Suppressor macrophage treated with lipopolysaccharide for 4 hours (primary cell): ENCODE results near the gene SYCP2.

ENCODE experiments used
- DNase-seq: peaks from one replicate; pipeline ENCODE4 v3.0.0-alpha.2; 2020

Gene SYCP2

GRCh38 chr20:59940129-59940955 is 6.9 kb upstream of the SYCP2 start, which contains the start of the genes FAM217B and PPP1R3D:
Gene FAM217B, plus strand, starts transcription at chr20:59940389. Its CDS starts 3,555 bp downstream, at chr20:59943944.
Gene PPP1R3D, minus strand, starts transcription at chr20:59940305. Its CDS starts 374 bp downstream, at chr20:59939931.
- peak; percentile 98 for DNase-seq

DNA sequence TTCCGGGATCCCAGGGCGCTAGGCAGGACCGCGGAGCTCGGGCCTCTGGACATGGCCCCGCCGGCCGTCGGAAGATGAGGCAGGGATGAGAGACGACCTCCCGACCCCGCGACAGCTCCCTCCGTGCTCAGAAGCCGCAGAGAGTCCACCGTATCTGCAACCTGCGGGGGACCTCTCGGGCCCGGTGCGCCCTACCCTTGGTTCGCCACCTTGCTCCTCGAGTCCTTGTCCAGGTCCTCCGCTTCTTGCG is 6.4 kb upstream of the SYCP2 start:
- DNase-seq = peak; percentile 45

DNA sequence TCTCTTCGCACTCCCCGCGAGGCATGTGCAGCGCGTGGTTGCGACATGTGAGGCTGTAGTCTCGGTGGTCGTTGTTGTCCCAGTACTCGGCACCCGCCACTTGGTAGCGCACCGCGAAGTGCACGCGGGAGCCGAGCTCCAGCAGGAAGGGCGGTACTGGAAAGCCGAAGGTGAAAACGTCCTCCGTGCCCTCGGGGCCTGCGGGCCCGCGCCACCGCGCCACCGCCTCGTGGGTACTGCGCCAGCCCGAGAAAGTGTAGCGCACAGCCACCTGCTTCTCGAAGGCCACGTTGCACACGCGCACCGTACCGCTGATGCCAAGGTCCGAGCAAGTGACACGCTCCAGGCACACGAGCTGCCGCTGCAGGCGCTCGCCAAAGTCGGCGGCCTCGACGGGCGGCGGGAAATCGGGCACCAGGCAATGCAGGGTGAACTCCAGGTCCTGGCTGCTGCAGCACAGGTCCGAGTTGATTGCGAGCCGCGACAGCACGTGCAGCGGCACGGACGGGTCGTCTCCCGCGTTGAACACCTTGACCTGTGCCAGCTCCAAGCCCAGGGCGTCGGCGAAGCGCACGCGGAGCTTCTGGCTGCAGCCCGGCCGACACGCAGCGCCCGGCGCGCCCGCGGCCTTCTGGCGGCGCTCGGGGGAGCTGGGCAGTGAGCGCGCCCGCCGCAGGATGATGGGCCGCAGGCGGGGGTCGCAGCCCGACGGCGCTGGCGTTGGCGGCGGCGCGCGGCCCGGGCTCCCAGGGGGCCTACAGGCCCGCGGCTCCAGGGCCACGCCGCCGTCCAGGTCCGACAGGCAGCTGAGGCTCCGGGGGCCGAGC is 5.8 kb upstream of the SYCP2 start:
- DNase-seq = no peak

DNA sequence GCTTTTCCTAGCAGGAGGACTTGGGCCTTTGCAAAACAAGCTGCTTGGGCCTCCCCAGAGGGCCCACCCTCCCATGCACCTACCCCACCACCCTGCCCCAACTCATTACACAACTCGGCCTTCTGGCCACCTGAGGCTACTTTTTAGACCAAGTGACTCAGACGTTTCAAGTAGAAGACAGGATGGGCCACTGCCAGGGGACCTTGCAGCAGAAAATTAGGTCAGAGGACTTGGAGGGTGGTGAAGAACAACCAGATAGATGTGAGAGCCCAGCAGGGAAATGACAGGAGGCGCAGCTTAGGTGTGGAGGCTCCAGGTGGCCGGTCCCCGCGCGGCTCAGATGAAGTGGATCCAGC is 5.2 kb upstream of the SYCP2 start:
- no peak for DNase-seq

DNA sequence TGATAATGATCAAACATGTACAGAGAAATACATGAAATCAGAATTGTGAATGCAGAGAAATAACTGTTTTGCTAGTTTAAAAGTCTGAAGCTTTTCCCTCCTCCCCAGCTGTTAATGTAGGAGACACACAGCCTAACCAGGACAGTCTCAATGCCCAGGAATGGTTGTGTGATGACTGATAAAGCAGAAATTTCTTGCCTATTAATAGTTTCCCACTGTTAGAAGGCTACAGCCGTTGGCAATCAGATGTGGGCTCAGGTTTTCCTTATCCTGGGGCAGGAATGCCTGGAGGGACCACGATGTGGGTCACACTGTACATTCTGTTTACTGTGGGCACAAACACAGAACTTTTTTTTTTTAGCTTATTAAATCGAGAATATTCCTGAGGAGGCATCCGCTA is 4.8 kb upstream of the SYCP2 start:
- DNase-seq = no peak

DNA sequence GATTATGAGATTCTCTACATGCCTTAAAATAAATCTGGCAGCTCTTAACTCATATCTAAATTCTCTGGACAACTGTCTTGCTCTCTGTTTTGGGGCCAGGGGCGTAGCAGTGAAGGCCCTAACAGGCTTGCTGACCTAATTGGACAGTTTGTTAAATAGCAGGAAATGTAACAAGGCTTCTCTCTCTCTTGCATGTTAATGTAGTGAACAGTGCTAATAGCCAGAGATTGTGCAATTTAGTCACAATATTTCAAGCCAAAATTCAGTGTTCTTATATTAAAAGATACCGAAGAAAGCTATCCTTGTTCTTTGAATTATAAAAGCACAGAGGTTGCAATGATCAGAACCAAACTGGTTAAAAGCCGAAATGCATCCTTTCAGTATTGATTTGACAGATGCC is 3.7 kb upstream of the SYCP2 start:
- DNase-seq = no peak

- DNase-seq = no peak
These were observed 3.0 kb upstream of the SYCP2 start for GRCh38 chr20:59936409-59936808.

DNA sequence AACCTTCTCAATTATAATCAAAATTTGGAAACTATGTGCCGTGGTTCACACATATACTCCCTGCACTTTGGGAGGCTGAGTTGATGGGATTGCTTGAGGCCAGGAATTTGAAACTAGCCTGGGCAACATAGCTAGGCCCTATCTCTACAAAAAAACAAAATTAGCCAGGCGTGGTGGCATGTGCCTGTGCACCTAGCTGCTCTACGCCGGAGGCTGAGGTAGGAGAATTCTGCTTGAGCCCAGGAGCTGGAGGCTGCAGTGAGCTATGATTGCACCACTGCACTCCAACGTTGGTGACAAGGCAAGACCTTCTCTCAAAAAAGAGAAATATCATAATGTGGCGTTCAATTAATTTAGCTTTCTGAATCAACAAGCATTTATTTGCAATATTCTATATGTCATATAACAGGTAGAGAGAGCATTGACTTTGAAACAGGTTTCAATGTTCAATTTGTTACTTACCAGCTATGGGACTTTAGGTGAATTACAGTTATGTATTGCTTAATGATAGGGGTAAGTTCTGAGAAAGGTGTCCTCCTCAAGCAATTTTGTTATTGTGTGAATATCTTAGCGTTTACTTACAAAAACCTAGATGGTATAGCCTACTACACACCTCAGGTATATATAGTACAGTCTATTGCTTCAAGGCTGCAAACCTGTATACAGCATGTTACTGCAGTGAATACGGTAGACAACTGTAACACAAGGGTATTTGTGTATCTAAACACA is 2.2 kb upstream of the SYCP2 start:
- no peak for DNase-seq

GRCh38 chr20:59933849-59934585 is 580 bp upstream of the SYCP2 start:
- DNase-seq = peak; percentile 84

GRCh38 chr20:59932616-59933295 is 681 bp downstream of the SYCP2 start:
- DNase-seq = no peak

GRCh38 chr20:59931511-59932312 is 1.7 kb downstream of the SYCP2 start:
- DNase-seq = no peak

DNA sequence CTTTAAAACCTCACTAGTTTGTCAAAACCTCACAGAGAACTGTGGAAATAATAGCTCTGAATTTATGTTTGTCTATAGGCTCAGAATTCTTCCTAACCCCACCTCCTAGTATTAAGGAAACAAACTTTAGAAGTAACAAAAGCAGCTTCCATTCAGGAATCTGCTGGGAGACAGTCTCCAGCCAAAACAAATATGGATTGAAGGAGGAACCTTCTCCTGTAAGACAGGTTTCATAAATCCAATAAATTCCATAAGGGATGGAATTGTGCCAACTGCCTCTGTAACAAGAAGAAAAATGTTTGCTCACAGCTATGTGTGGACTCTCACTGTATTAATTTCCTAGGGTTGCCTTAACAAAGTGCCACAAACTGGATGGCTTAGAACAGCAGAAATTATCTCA is 7.5 kb downstream of the SYCP2 start:
- no peak for DNase-seq

GRCh38 chr20:59925359-59925758 is 8.1 kb downstream of the SYCP2 start:
- DNase-seq = no peak

- no peak for DNase-seq
These were observed 9.9 kb downstream of the SYCP2 start for GRCh38 chr20:59923514-59923913.

GRCh38 chr20:59920944-59921343 is 12.5 kb downstream of the SYCP2 start:
- DNase-seq = no peak

- DNase-seq = peak; percentile 60
These were observed 20.8 kb downstream of the SYCP2 start for GRCh38 chr20:59912609-59913008.

DNA sequence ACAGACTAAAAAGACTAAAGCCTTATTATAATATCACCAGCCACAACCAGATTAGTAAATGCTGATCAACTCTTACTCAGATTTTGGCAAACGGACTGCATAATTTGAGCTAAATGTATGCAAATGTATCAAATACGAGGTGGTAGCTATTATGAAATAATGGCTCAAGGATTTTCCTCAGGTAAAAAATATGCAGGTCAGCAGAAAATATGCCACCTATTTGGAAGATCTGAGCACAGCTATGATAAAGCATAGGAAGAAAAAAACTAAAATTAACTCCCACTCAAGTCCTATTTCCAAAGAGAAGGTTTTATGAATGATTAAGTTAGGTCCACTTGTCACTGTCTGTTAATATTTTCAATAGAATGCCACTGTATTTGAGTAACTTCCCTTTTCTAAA is 22.4 kb downstream of the SYCP2 start:
- no peak for DNase-seq

DNA sequence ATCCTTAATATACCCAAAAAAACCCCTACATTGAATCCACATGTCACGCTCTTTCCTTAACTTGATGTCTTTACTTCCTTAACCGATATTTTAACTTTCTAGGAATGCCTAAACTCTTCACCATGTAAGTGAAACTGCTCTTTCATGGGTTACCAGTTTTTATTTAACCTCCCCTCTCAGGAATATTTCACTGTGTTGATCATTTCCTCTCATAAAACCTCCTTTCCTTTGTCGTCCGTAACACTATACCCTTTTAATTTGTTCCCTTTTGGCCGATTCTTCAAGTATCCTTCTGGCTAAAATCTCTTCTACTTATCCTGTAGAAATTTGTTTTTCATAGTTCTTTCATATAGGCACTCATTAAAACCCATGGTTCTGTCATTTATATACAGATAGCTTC is 24.6 kb downstream of the SYCP2 start:
- no peak for DNase-seq

GRCh38 chr20:59903621-59904020 is 29.8 kb downstream of the SYCP2 start:
- DNase-seq = no peak

DNA sequence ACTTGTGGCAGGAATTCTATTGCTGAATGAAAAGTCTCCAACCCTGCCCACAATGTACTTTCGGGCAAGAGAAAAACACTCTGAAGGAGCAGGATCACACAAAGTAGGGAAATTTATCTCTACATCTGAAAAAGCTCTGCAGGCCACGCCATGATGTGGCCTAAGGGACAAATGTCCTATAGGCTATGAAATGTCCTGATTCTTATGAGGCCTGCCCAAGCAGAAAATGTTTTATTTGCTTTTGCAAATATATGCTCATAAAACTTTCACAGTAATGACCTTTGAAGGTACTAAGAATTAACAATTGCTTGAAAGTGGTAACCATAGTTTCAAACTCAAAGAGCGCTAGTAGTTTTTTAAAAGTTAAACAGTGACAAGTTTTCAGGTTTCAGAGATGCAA is 31.0 kb downstream of the SYCP2 start:
- no peak for DNase-seq

DNA sequence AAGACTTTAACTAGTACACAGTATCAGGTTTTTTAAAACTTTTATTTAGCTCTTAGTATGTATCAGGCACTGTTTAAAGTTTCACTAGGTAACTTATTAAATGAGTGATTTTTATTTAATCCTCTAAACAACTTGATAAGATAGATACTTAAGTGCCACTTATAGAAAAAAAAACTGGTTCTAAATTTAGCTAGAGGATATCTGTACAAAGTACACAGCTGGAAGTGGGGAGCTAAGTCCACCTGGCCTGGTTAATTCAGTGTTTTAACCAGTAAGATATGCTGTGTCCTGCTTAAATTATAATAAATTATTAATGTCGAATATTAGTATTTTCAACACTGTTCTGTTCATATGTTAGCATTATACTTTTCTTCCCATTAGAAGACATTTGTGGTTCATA is 37.5 kb downstream of the SYCP2 start:
- no peak for DNase-seq

GRCh38 chr20:59891581-59891980 is 41.9 kb downstream of the SYCP2 start:
- no peak for DNase-seq
